HepG2 (cell line): ENCODE measurements around the gene HEYL. TPM values are rescaled to one million over a fixed set of nuclear protein-coding genes. Genes with fewer than 3 reads are reported as not detected.

Source experiments
- ATAC-seq: fragments of 200-7000 bp; cut with Tn5 transposase; 3 replicates; pipeline ENCODE4 v1.9.1; 2020; ENCODE audit warnings: mild to moderate bottlenecking, moderate library complexity
- BruUV-seq: library from RNA; stranded (reverse); fragments of 400-500 nt; replicated peaks from 2 replicates; lab custom pipeline; 2021; lab: Mats Ljungman, UMichigan
- CTCF ChIA-PET: fragments of 300-600 bp; formaldehyde crosslinking; extraction: SDS; loops from one replicate; lab custom pipeline; 2021; ENCODE audit warnings: low total read pairs, inconsistent platforms, low intra/inter-chr PET ratio; lab: Yijun Ruan, JAX
- POLR2A ChIA-PET: fragments of 350-600 bp; sonication (Branson Sonifier 250); formaldehyde crosslinking; loops from one replicate; lab custom pipeline; 2020; ENCODE audit warnings: antibody characterized with exemption, inconsistent platforms; lab: Yijun Ruan, JAX
- DNase-seq: peaks from one replicate; pipeline ENCODE4 v3.0.0-alpha.2; 2015; ENCODE audit warnings: low spot score
- FAIRE-seq: peaks from 3 replicates; lab custom pipeline; 2011; peaks lifted over from hg19 to GRCh38; lab: Jason Lieb, UNC
- H2AFZ ChIP-seq: one replicate; pipeline ENCODE4 v1.6.1; 2011; ENCODE audit warnings: low read length, inconsistent platforms
- H3K27ac ChIP-seq: fragments of 300-600 bp; 3 replicates; pipeline ENCODE4 v1.8.0; 2011; ENCODE audit warnings: mixed run types, mild to moderate bottlenecking, mixed read lengths, low read length, inconsistent platforms; ENCODE audit not compliant: insufficient read depth; ENCODE audit errors: extremely low read length
- H3K27me3 ChIP-seq, 2 experiments: fragments of 200-600 bp in 1 of 2; 2 replicates in 1 of 2; 3 replicates in 1 of 2; pipeline versions ENCODE4 v1.6.0 to v1.8.0; 2011; ENCODE audit warnings: low read length in 2 of 2, mild to moderate bottlenecking in 2 of 2, moderate library complexity in 2 of 2, inconsistent platforms in 1 of 2; ENCODE audit not compliant: insufficient read depth in 2 of 2, control insufficient read depth in 1 of 2
- H3K36me3 ChIP-seq, 2 experiments: fragments of 200-600 bp in 1 of 2; replicated peaks in 1 of 2; 2 replicates in 1 of 2; 3 replicates in 1 of 2; pipeline versions ENCODE4 v1.5.1 to v1.8.0; 2011; ENCODE audit warnings: low read length in 2 of 2, inconsistent platforms in 1 of 2; ENCODE audit not compliant: insufficient read depth in 2 of 2, control insufficient read depth in 1 of 2
- H3K4me1 ChIP-seq: 2 replicates; pipeline ENCODE4 v1.5.1; 2012; ENCODE audit warnings: low read length, inconsistent platforms; ENCODE audit not compliant: insufficient read depth
- H3K4me2 ChIP-seq: 2 replicates; pipeline ENCODE4 v1.6.0; 2011; ENCODE audit warnings: low read depth, low read length, inconsistent platforms
- H3K4me3 ChIP-seq, 3 experiments: fragments of 200-600 bp in 1 of 3; sonication (generic), shearing (Covaris generic) in 1 of 3; replicated peaks in 1 of 3; 2 replicates each; pipeline ENCODE4 v1.5.1; 2011 to 2016; ENCODE audit warnings: low read length in 3 of 3, inconsistent platforms in 2 of 3, low read depth in 2 of 3, mild to moderate bottlenecking in 2 of 3, control low read depth in 1 of 3, mixed read lengths in 1 of 3; ENCODE audit not compliant: insufficient read depth in 1 of 3
- H3K79me2 ChIP-seq: one replicate; pipeline ENCODE4 v1.6.1; 2011; ENCODE audit warnings: low read length, inconsistent platforms; ENCODE audit not compliant: insufficient read depth
- H3K9ac ChIP-seq: 2 replicates; pipeline ENCODE4 v1.6.0; 2011; ENCODE audit warnings: mild to moderate bottlenecking, low read depth, low read length, inconsistent platforms; ENCODE audit not compliant: insufficient read depth
- H3K9me3 ChIP-seq: 2 replicates; pipeline ENCODE4 v1.5.1; 2012; ENCODE audit warnings: mild to moderate bottlenecking, low read length
- H4K20me1 ChIP-seq: 2 replicates; pipeline ENCODE4 v1.6.0; 2011; ENCODE audit warnings: inconsistent platforms, mild to moderate bottlenecking, low read length, moderate library complexity; ENCODE audit not compliant: insufficient read depth
- ARNTL ChIP-seq: sonication (generic); formaldehyde crosslinking; IDR thresholded peaks from 2 replicates; pipeline ENCODE4 v1.4.0; 2020; ENCODE audit warnings: mild to moderate bottlenecking, missing genetic modification reagents
- DMTF1 ChIP-seq: sonication (generic); formaldehyde crosslinking; IDR thresholded peaks from 2 replicates; pipeline ENCODE4 v1.4.0; 2020; ENCODE audit warnings: mild to moderate bottlenecking, missing genetic modification reagents
- MEF2D ChIP-seq: sonication (generic); formaldehyde crosslinking; IDR thresholded peaks from 2 replicates; pipeline ENCODE4 v1.5.1; 2020; ENCODE audit warnings: mild to moderate bottlenecking, missing genetic modification reagents
- RBFOX2 ChIP-seq: fragments of 200-400 bp; formaldehyde crosslinking; IDR thresholded peaks from 2 replicates; pipeline ENCODE4 v1.6.1; 2017; ENCODE audit warnings: low read depth, mild to moderate bottlenecking, low read length
- SATB2 ChIP-seq: sonication (generic); formaldehyde crosslinking; IDR thresholded peaks from 2 replicates; pipeline ENCODE4 v1.5.0; 2020; ENCODE audit warnings: missing genetic modification reagents
- TBX3 ChIP-seq: fragments of 450-650 bp; IDR thresholded peaks from 2 replicates; pipeline ENCODE4 v1.6.1; 2017; ENCODE audit warnings: antibody characterized with exemption, mild to moderate bottlenecking, inconsistent platforms, borderline replicate concordance
- TOPORS ChIP-seq: sonication (generic); formaldehyde crosslinking; IDR thresholded peaks from 2 replicates; pipeline ENCODE4 v1.8.0; 2023; ENCODE audit warnings: mild to moderate bottlenecking, missing genetic modification reagents
- ZBTB8A ChIP-seq: sonication (generic); formaldehyde crosslinking; IDR thresholded peaks from 2 replicates; pipeline ENCODE4 v1.4.0; 2020; ENCODE audit warnings: mild to moderate bottlenecking, low read depth, missing genetic modification reagents, borderline replicate concordance
- ZFYVE20 ChIP-seq: sonication (generic); formaldehyde crosslinking; IDR thresholded peaks from 2 replicates; pipeline ENCODE4 v1.8.0; 2023; ENCODE audit warnings: low read depth, mild to moderate bottlenecking, moderate library complexity, missing genetic modification reagents, borderline replicate concordance
- ZNF33B ChIP-seq: sonication (generic); formaldehyde crosslinking; IDR thresholded peaks from 2 replicates; pipeline ENCODE4 v1.5.1; 2020; ENCODE audit warnings: mild to moderate bottlenecking, missing genetic modification reagents
- ZNF687 ChIP-seq: sonication (generic); formaldehyde crosslinking; IDR thresholded peaks from 2 replicates; pipeline ENCODE4 v1.5.1; 2020; ENCODE audit warnings: mild to moderate bottlenecking, missing genetic modification reagents, moderate library complexity
- ZNF775 ChIP-seq: sonication (generic); formaldehyde crosslinking; IDR thresholded peaks from 2 replicates; pipeline ENCODE4 v1.4.0; 2020; ENCODE audit warnings: missing genetic modification reagents, mild to moderate bottlenecking, moderate library complexity, borderline replicate concordance
- WGBS: methylation state at CpG from one replicate; pipeline ENCODE4 v1.1.6; 2017; ENCODE audit warnings: low lambda C conversion rate; 5-methylcytosine and 5-hydroxymethylcytosine counted together
- in situ Hi-C: cut with HindIII; loops from 2 replicates; pipeline ENCODE4 v1.10.0; 2017; ENCODE audit warnings: low pct_unique_long_range_greater_than_20kb; ENCODE audit not compliant: extremely low pct_ligation_motif_present
- intact Hi-C: fragments of 100-400 bp; cut with micrococcal nuclease; formaldehyde crosslinking; loops from one replicate; pipeline ENCODE4 v1.10.0; 2022; ENCODE audit not compliant: unreplicated experiment
- polyA plus RNA-seq, 8 experiments: library from polyadenylated mRNA; depleted of rRNA in 3 of 8; stranded (reverse) in 7 of 8; unstranded in 1 of 8; fragments of >200 nt; fragmentation: Illumina TruSeq in 4 of 8; extraction: Trizol in 4 of 8; gene quantifications; 2 replicates each; pipeline versions ENCODE4 v1.2.1 to v1.2.3, GENCODE V29; 2011 to 2016; ENCODE audit warnings: low read depth in 4 of 8, missing spikeins in 1 of 8, mixed read lengths in 1 of 8; ENCODE audit not compliant: insufficient read depth in 1 of 8
- total RNA-seq, 5 experiments: library from RNA; depleted of rRNA; stranded (reverse); fragments of >200 nt; fragmentation: Illumina TruSeq; extraction: Trizol; gene quantifications; 2 replicates each; pipeline ENCODE4 v1.2.3, GENCODE V29; 2016; ENCODE audit warnings: low read depth in 1 of 5

The HEYL gene
- total and polyA plus RNA-seq, 2 of the 13 experiments (the other 11 are each of a cell fraction or from before 2014, with no cell fraction given): 0.03 to 0.04 TPM

GRCh38 chr1:39652105-39652504 is 12.7 kb upstream of the HEYL start:
- H2AFZ ChIP-seq: no peak overlapping the region
- no peaks in the 10 kb centered on the region for H3K4me1 ChIP-seq
- no peaks in the 10 kb centered on the region for H3K9me3 ChIP-seq
- in situ Hi-C loops: loop anchor here (5.0 kb wide), 1 partner anchor 45 kb away; no protein-coding TSS in a partner anchor
- ATAC-seq (no peak), DNase-seq (no peak)
- POLR2A ChIA-PET: no interaction called here
- no peaks in the 10 kb centered on the region for H3K79me2 ChIP-seq
- no peak overlapping the region for H3K4me2 ChIP-seq
- H3K36me3 ChIP-seq: no peaks in the 10 kb centered on the region
- no peak overlapping the region for H3K27ac ChIP-seq
- WGBS: 34% methylated on average over 6 of the region's 6 CpGs
- CTCF ChIA-PET: no interaction called here
- no peak overlapping the region for H3K9ac ChIP-seq
- intact Hi-C loops: no loop called here
- no TSS peak for BruUV-seq
- H3K27me3 ChIP-seq: peaks cover 3 to 49% of the 10 kb centered on the region in 2 experiments; a peak in 4 of 5 replicates
- no peak for TF ChIP-seq SATB2 (CRISPR knock-in tag)
- TF ChIP-seq, all 625 proteins: peak for 0
- Histone ChIP-seq H3K4me3 (no peak overlapping the region), H4K20me1 (no peaks in the 10 kb centered on the region)
- FAIRE-seq: no peak

- BruUV-seq: no TSS peak
- Histone ChIP-seq H3K27ac (no peak overlapping the region), H3K9ac (no peak overlapping the region), H3K9me3 (no peaks in the 10 kb centered on the region), H3K4me1 (no peaks in the 10 kb centered on the region), H3K4me3 (no peak overlapping the region), H3K27me3 (peaks cover 3 to 35% of the 10 kb centered on the region in 2 experiments; a peak in 4 of 5 replicates), H3K36me3 (no peaks in the 10 kb centered on the region), H3K4me2 (no peak overlapping the region), H4K20me1 (no peaks in the 10 kb centered on the region), H3K79me2 (no peaks in the 10 kb centered on the region), H2AFZ (no peak overlapping the region)
- intact Hi-C loops (no loop called here), in situ Hi-C loops (loop anchor here (5.0 kb wide), 1 partner anchor 43 kb away; no protein-coding TSS in a partner anchor)
- DNase-seq: no peak
- CTCF ChIA-PET: interaction anchor here (1.4 kb wide), 1 partner anchor 44 kb away, joined by 4 read pairs; no protein-coding TSS in a partner anchor
- 33% methylated on average over 1 of the region's 1 CpG for WGBS
- POLR2A ChIA-PET: no interaction called here
- no peak for ATAC-seq
- no peak for TF ChIP-seq ZBTB8A (CRISPR knock-in tag)
- no peak for TF ChIP-seq TBX3
- no peak for TF ChIP-seq ZNF775 (CRISPR knock-in tag)
- no peak for TF ChIP-seq DMTF1 (CRISPR knock-in tag)
- no peak for TF ChIP-seq ZFYVE20 (CRISPR knock-in tag)
- TF ChIP-seq ZNF33B (CRISPR knock-in tag): no peak
- TF ChIP-seq ZNF687: no peak
- no peak for TF ChIP-seq MEF2D (CRISPR knock-in tag)
- no peak for TF ChIP-seq TOPORS (CRISPR knock-in tag)
- TF ChIP-seq ARNTL (CRISPR knock-in tag): no peak
- no peak for TF ChIP-seq RBFOX2
- no peak for FAIRE-seq
Measured at GRCh38 chr1:39650431-39650830, 11.0 kb upstream of the HEYL start.
